Stimulated activated CD4-positive, alpha-beta T cell treated with anti-CD3 and anti-CD28 coated beads, Interleukin-1b, Interleukin-23, amount 100 ng/mL, for 48 hours (primary cell): ENCODE measurements around the gene NUDC.
A peak's percentile ranks its signal among the peaks of the same experiment; 100 is the strongest.
"Not testable (repeated sequence)": the region's sequence is repeated elsewhere in the genome, so short reads cannot be mapped to it uniquely, and the experiment has no call there.

Experiments used
- DNase-seq: peaks from one replicate; pipeline ENCODE4 v3.0.0-alpha.2; 2020

Gene NUDC

GRCh38 chr1:26956321-26956720 is 34.8 kb downstream of the NUDC start:
- no peak for DNase-seq

GRCh38 chr1:26957306-26957705 is 35.8 kb downstream of the NUDC start:
- no peak for DNase-seq

DNA sequence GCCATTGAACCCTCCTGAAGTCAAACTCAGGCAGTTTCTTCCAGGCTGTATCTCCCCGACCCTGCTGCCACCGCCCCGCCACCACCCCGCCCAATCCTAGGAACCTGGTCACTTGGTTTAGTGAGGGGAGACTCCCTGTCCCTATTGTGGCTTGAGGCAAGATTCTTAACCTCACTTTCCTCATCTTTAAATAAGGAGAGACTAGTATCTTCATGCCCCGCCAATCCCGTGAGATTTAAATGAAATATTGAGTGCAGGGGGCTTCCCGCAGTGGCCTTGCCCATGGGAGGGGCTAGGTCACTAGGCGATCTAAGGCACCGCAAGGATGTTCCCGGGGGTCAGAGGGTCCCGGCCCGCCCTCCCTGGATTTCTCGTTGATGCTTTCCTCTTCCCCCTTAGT is 37.7 kb downstream of the NUDC start:
- no peak for DNase-seq

DNA sequence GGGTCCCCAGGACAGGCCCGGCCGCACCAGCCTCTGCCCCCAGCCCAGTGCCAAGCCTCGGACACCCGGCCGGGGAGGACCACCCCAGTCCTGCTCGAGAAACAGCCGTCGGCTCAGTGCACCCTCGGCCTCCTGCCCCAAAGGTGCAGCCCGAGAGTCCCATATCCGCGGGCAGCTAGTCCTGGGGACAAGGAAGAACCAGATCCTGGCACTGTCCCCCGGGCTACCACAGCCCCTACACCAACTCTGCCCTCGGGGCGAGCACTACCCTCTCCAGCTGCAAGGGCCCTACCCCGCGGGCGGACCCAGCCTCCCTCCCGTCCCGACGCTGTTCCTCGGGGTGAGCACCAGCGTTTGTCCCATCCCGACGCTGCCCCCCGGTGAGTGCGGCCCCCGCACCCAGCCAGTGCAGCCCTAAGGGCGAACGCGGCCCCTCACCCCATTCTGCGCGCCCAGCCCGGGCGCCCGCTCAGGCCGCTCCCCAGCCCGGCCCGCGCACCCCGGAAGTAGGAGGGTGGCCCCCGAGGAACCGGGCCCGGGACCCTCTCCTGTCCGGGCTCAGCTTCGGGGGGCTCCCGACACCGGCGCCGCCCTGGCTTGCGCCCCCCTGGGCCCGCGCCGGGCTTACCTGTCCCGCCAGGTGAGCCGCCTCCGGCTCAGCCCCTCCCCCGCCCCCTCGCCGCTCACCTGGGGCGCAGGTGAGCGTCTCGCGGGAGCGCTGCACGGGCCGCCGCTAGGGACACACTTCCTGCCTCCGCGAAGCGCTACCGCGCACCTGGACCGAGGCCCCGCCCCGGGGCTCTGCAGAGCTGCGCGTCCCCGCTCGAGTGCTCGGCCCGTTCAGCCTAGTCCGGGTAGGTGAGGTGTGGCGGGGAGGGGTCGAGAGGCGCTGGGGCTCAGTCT is 38.4 kb downstream of the NUDC start, which contains the start of gene KDF1:
Gene KDF1, minus strand, starts transcription at position 747 of the 903 bp plus-strand sequence. CDS start 8,088 bp downstream, outside the sequence.
- DNase-seq, result peak; percentile 16

DNA sequence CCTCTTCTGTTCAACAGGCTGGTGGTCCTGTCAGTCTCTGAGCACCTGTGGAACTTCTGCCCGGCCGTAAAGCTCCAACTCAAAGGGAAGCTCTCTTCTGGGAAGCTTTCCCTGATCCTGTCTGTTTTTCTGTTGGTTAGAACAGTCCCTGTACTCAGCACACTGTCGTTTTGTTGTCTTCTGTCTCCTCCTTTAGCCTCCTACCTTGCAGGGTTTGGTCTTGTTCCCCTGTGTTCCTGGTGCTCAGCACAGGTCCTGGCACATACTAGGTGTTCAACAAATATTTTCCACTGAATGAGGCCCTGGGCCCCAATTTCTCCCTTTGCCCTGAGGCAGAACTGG is 39.1 kb downstream of the NUDC start:
- DNase-seq, result no peak

- no peak for DNase-seq
These were observed 40.3 kb downstream of the NUDC start for GRCh38 chr1:26961826-26962225.

DNA sequence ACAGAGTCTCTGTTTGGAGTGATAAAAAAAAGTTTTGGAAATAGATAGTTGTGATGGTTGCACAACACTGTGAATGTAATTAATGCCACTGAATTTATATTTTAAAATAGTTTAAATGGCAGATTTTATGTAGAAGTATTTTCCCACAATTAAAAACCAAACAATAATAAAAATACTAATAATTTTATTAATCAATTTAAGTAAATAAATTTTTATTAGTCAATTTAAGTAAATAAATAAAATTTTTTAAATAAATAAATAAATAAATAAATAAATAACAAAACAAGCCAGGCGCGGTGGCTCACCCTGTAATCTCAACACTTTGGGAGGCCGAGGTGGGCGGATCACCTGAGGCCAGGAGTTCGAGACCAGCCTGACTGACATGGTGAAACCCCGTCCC is 43.7 kb downstream of the NUDC start:
- DNase-seq, result no peak

DNA sequence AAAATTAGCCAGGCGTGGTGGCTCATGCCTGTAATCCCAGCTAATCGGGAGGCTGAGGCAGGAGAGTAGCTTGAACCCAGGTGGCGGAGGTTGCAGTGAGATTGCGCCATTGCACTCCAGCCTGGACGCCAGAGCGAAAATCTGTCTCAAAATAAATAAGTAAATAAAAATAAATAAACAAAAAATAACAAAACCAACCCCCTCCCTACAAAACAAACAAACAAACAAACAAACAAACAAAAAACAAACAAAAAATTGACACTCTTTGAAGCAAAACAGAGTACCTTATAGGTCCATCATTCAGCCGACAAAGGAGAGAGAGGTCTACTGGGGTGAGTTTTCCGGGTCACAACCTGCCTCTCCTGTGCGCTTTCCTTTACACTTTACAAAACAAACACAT is 44.1 kb downstream of the NUDC start:
- DNase-seq, result no peak

DNA sequence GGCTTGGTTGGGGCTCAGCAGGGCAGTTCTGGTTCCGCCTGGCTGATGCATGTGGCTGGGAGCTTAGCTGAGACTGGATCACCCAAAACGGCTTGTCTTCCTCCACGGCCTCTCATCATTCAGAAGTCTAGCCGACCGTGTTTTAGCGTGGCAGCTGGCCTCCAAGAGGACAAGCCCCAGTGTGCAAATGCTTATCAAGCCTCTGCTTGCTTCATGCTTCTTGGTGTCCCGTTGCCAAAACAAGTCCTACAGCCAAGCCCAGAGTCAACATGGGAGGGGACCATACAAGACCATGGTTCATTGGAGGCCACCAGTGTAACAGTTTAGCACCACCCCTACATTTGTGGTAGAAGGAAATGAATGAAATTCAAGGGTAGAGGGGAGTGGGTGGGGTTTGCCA is 49.3 kb downstream of the NUDC start:
- DNase-seq, result no peak

DNA sequence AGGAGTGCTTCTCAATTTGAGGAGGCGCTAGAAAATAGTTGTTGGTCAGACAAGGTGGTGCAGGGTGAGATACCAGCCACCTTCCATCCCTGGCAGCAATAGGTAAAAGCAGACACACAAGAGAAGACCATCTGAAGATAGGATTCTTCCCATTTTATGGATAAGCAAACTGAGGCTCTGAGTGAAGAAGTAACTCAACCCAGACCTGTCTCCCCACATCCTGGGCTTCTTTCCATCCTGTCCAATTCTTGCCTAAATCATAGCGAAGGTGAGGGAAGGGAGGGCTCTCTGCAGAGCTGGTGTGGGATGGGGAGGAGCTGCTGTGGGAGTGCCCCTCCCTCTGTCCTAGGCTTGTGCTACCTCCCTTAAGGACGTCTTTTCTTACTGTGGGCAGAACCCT is 50.0 kb downstream of the NUDC start:
- no peak for DNase-seq

GRCh38 chr1:26972390-26972789 is 50.8 kb downstream of the NUDC start:
- no peak for DNase-seq

GRCh38 chr1:26972821-26973220 is 51.3 kb downstream of the NUDC start:
- no peak for DNase-seq

- DNase-seq, result no peak
These were observed 55.3 kb downstream of the NUDC start for GRCh38 chr1:26976621-26977510.

DNA sequence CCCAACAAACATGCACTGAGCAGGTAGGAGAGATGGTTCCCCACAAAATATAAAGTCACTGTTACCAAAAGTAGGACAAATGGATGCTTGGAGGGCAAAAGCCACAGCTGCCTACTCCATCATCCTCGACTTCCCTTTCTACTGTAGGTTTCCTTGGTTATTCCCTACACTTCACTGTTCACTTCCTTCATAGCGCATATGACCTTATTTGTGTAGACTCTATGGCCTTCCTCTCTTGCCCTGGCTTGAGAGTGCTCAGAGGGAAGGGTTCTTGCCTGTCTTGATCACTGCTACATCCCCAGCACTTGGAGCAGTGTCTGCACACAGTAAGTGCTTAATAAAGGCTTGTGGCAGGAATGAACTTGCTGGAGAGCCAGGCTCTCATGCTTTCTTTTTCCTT is 57.4 kb downstream of the NUDC start:
- DNase-seq, result no peak

GRCh38 chr1:26981146-26981846 is 59.8 kb downstream of the NUDC start:
- no peak for DNase-seq

DNA sequence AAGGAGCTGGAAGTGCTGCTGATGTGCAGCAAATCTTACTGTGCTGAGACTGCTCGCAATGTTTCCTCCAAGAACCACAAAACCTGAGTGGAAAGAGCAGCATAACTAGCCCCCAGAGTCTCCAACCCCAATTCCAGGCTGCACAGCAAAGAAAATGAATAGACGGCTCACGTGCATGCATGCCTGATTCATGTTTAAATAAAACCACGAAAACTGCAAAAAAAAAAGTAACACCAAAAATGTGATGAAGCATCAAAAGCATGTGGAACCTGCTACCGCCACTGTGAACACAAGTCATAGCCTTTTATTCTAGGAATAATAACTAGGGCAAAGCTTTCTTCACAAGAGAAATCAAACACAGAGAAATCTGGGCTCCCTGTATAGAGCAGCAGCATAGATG is 62.3 kb downstream of the NUDC start:
- DNase-seq, result no peak

GRCh38 chr1:26984291-26984690 is 62.7 kb downstream of the NUDC start:
- DNase-seq, result no peak

DNA sequence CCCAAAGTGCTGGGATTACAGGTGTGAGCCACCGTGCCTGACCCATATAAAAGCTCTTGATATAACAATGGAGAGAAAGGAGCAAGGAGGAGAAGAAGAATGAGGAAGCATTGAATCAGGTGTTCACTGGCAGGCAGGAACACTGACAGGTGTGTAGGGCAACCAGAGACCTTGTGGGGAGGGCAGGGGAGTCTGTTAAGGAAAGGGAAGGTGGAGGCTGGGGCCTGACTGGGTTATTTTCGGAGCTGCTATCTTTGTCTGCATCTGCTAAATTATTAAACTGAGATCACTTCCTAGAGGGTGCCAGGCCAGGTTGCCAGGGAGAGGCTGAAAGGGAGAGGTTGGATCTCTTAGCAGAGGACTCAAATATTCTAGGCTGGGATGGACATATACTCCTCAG is 65.1 kb downstream of the NUDC start:
- DNase-seq, result no peak

- not testable (repeated sequence) for DNase-seq
These were observed 68.0 kb downstream of the NUDC start for GRCh38 chr1:26989403-26990109.

- DNase-seq, result peak; percentile 35
These were observed 70.0 kb downstream of the NUDC start for GRCh38 chr1:26991310-26992116.

DNA sequence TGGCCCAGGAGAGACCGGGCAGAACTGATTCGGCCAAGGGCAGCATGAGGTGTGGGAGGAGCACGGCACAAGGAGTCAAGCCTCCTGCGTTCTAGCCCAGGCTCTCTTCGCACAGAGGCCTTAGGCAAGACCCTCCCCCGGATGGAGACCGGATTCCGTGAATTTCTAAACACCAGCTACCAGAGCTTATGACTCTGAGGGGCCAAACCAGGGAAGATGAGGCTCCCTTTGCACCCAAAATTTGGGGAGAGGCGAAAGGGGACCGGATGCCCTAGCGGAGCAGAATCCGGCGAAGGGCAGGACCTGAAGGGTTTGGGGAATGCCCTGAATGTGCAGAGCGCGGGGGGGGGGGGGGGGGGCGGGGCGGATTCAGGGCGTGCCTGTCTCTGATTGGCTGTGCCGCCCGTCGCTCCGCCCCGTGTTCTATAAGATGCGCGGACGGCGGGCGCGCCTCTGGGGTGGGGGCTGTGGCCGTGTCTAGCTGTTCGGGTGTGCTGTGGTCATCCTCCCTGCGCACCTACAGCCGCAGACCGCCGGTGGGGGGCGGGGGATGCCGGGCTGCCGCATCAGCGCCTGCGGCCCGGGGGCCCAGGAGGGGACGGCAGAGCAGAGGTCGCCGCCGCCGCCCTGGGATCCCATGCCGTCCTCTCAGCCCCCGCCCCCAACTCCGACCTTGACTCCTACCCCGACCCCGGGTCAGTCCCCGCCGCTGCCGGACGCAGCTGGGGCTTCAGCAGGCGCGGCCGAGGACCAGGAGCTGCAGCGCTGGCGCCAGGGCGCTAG is 71.9 kb downstream of the NUDC start, which contains the start of gene TRNP1:
Gene TRNP1, plus strand, starts transcription at position 456 of the 783 bp plus-strand sequence. Its CDS starts 95 bp downstream, at position 551.
- DNase-seq, result peak; percentile 60
